ENCODE results near the gene ATG101. TPM values are rescaled to one million over a fixed set of nuclear protein-coding genes. Genes with fewer than 3 reads are reported as not detected.

Gene ATG101
- total RNA-seq, 2 experiments from 2014 or later: 25.2 to 28.8 TPM

- Mint-ChIP-seq H3K4me3 (no peak overlapping the region), H3K27me3 (no peaks in the 10 kb centered on the region), H3K4me1 (peaks cover 16% of the 10 kb centered on the region), H3K9me3 (no peaks in the 10 kb centered on the region), H3K27ac (no peak overlapping the region), H3K36me3 (peaks cover 2% of the 10 kb centered on the region)
- ATAC-seq (ENCODE audit: low read depth): no peak
- no peak for DNase-seq
- POLR2A ChIA-PET: interaction anchor here (2.4 kb wide), 1 partner anchor 33 kb away, joined by 11 read pairs; no protein-coding TSS in a partner anchor
Measured at GRCh38 chr12:52055731-52056711, 13.8 kb upstream of the ATG101 start.

- Mint-ChIP-seq H3K4me3 (no peak overlapping the region), H3K4me1 (peaks cover 10% of the 10 kb centered on the region), H3K36me3 (no peaks in the 10 kb centered on the region), H3K27me3 (no peaks in the 10 kb centered on the region), H3K9me3 (no peaks in the 10 kb centered on the region), H3K27ac (peak overlapping the region; percentile 16)
- ATAC-seq (ENCODE audit: low read depth) (no peak), DNase-seq (no peak)
- POLR2A ChIA-PET: no interaction called here
Measured at GRCh38 chr12:52056801-52057637, 12.8 kb upstream of the ATG101 start.

GRCh38 chr12:52057638-52058576 lies 11.9 kb upstream of the ATG101 start:
- H3K27me3 Mint-ChIP-seq: no peaks in the 10 kb centered on the region
- no peak overlapping the region for H3K4me3 Mint-ChIP-seq
- POLR2A ChIA-PET: no interaction called here
- H3K27ac Mint-ChIP-seq: no peak overlapping the region
- ATAC-seq (ENCODE audit: low read depth) (no peak), DNase-seq (no peak)
- no peaks in the 10 kb centered on the region for H3K36me3 Mint-ChIP-seq
- H3K4me1 Mint-ChIP-seq: peaks cover under 1% of the 10 kb centered on the region
- no peaks in the 10 kb centered on the region for H3K9me3 Mint-ChIP-seq

- H3K4me3 Mint-ChIP-seq: no peak overlapping the region
- ATAC-seq (ENCODE audit: low read depth): no peak
- H3K27ac Mint-ChIP-seq: no peak overlapping the region
- POLR2A ChIA-PET: no interaction called here
- DNase-seq: no peak
- H3K27me3 Mint-ChIP-seq: peaks cover 2% of the 10 kb centered on the region
- H3K4me1 Mint-ChIP-seq: no peaks in the 10 kb centered on the region
- no peaks in the 10 kb centered on the region for H3K36me3 Mint-ChIP-seq
- no peaks in the 10 kb centered on the region for H3K9me3 Mint-ChIP-seq
Measured at GRCh38 chr12:52058631-52059361, 11.0 kb upstream of the ATG101 start.

- Mint-ChIP-seq H3K27ac (no peak overlapping the region), H3K9me3 (no peaks in the 10 kb centered on the region), H3K36me3 (no peaks in the 10 kb centered on the region), H3K4me3 (no peak overlapping the region), H3K27me3 (peaks cover 4% of the 10 kb centered on the region), H3K4me1 (no peaks in the 10 kb centered on the region)
- POLR2A ChIA-PET: interaction anchor here (0.8 to 1.4 kb wide), 2 partner anchors 9 to 35 kb away, joined by 3 read pairs; partner anchors contain the start of gene NR4A1
- no peak for DNase-seq
- no peak for ATAC-seq (ENCODE audit: low read depth)
Measured at GRCh38 chr12:52059582-52060497, 9.9 kb upstream of the ATG101 start.

GRCh38 chr12:52060498-52061177 lies 9.1 kb upstream of the ATG101 start:
- Mint-ChIP-seq H3K4me3 (no peak overlapping the region), H3K4me1 (no peaks in the 10 kb centered on the region), H3K36me3 (no peaks in the 10 kb centered on the region), H3K27ac (no peak overlapping the region), H3K27me3 (peaks cover 4% of the 10 kb centered on the region), H3K9me3 (no peaks in the 10 kb centered on the region)
- DNase-seq (no peak), ATAC-seq (ENCODE audit: low read depth) (no peak)
- POLR2A ChIA-PET: interaction anchor here (0.8 to 1.4 kb wide), 2 partner anchors 9 to 35 kb away, joined by 3 read pairs; partner anchors contain the start of gene NR4A1

- ATAC-seq (ENCODE audit: low read depth): no peak
- H3K27ac Mint-ChIP-seq: no peak overlapping the region
- DNase-seq: no peak
- H3K27me3 Mint-ChIP-seq: peaks cover 4% of the 10 kb centered on the region
- no peaks in the 10 kb centered on the region for H3K36me3 Mint-ChIP-seq
- H3K9me3 Mint-ChIP-seq: no peaks in the 10 kb centered on the region
- no peak overlapping the region for H3K4me3 Mint-ChIP-seq
- POLR2A ChIA-PET: interaction anchor here (1.2 to 1.4 kb wide), 2 partner anchors 19 to 36 kb away, joined by 3 read pairs; no protein-coding TSS in a partner anchor
- peaks cover 4% of the 10 kb centered on the region for H3K4me1 Mint-ChIP-seq
Measured at GRCh38 chr12:52061470-52062166, 8.2 kb upstream of the ATG101 start.

GRCh38 chr12:52062167-52063081 lies 7.4 kb upstream of the ATG101 start:
- POLR2A ChIA-PET: interaction anchor here (1.2 kb wide), 1 partner anchor 19 kb away, joined by 3 read pairs; no protein-coding TSS in a partner anchor
- Mint-ChIP-seq H3K4me1 (peaks cover 8% of the 10 kb centered on the region), H3K4me3 (no peak overlapping the region), H3K36me3 (no peaks in the 10 kb centered on the region), H3K9me3 (no peaks in the 10 kb centered on the region), H3K27ac (no peak overlapping the region), H3K27me3 (peaks cover 7% of the 10 kb centered on the region)
- ATAC-seq (ENCODE audit: low read depth) (no peak), DNase-seq (no peak)

GRCh38 chr12:52063082-52063924 lies 6.5 kb upstream of the ATG101 start:
- Mint-ChIP-seq H3K9me3 (no peaks in the 10 kb centered on the region), H3K36me3 (no peaks in the 10 kb centered on the region), H3K4me1 (peaks cover 8% of the 10 kb centered on the region), H3K27ac (no peak overlapping the region), H3K27me3 (peaks cover 7% of the 10 kb centered on the region), H3K4me3 (no peak overlapping the region)
- DNase-seq: no peak
- ATAC-seq (ENCODE audit: low read depth): no peak
- POLR2A ChIA-PET: interaction anchor here (1.2 kb wide), 1 partner anchor 18 kb away, joined by 3 read pairs; no protein-coding TSS in a partner anchor
